ENCODE data around the gene TBP.

- TF ChIP-seq POLR2A (IDR thresholded peaks at IDR 0.05; ENCODE audit: low read length) (no peak), GATA1 (IDR thresholded peaks at IDR 0.05; ENCODE audit: low read depth, low read length) (no peak)
These were observed 1.1 kb downstream of the TBP start for GRCh38 chr6:170555305-170555704.

Measured in erythroblast (primary cell).